Measurements from ENCODE around the gene SPATA31C2. TPM values are rescaled to one million over a fixed set of nuclear protein-coding genes. Genes with fewer than 3 reads are reported as not detected.

The SPATA31C2 gene
- total RNA-seq, 1 experiment from 2014 or later = not detected

DNA sequence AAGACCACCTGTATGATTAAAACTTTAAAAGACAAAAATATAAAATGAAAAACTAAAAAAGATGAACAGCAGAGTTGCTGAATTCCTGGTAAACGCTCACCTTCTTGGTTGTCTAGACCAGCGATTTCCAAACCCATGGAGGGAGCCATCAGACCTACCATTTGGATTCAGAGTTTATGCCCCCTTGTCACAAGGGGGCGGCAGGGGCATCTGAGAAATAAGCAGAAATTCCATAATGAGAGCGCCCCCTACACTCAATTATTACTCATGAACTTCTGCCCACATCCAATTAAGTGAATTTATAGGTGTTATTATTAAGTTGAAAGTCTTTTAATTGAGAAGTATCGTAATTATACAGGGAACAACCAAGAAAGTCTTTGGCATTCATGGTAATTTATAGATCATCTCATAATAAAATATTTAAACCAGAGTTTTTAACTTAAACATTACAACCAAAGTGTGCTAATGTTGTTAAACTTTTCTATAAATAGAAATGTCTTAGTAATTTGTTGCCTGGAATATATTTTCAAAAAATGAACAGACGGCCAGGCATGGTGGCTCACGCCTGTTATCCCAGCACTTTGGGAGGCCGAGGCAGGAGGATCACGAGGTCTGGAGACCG lies 35.2 kb upstream of the SPATA31C2 start (continued):
- TF ChIP-seq TCF7L2 (IDR thresholded peaks at IDR 0.05; ENCODE audit: borderline replicate concordance, extremely low read depth, insufficient read depth, insufficient read length) = no peak
- TF ChIP-seq, protein P1, sequence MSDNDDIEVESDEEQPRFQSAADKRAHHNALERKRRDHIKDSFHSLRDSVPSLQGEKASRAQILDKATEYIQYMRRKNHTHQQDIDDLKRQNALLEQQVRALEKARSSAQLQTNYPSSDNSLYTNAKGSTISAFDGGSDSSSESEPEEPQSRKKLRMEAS (IDR thresholded peaks at IDR 0.05) = no peak

DNA sequence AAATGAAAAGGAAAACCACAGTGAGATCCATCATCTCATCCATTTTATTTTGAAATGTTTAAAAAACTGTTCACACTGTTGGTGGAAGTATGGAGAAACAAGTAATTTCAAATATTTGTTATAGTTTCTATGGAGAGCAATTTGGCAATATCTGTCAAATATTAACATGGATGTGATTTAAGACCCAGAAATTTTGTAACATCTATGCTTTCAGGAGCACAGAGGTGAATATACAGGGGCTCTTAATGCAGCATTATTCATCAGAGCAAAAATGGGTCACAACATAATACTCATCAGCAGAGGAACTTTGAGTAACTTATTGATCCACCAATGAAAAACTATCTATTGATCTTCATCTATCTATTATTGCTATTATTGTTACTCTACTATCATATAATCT lies 31.4 kb upstream of the SPATA31C2 start:
- no peaks in the 10 kb centered on the region for H3K4me1 ChIP-seq (ENCODE audit: control insufficient read depth in 1 of 2, insufficient read depth in 2 of 2, low read length in 2 of 2)
- TF ChIP-seq RAD21 (IDR thresholded peaks at IDR 0.05; ENCODE audit: low read depth) = no peak
- no peaks in the 10 kb centered on the region for H3K9me2 ChIP-seq (ENCODE audit: insufficient read depth)
- no peak overlapping the region for H3K9ac ChIP-seq (ENCODE audit: low read length)
- CTCF ChIA-PET = no interaction called here
- POLR2A ChIA-PET = no interaction called here
- no peak overlapping the region for H3K4me2 ChIP-seq (ENCODE audit: low read length)
- intact Hi-C loops (cut with micrococcal nuclease) = loop anchor here (10.0 kb wide), 1 partner anchor 835 kb away; no protein-coding TSS in a partner anchor
- H3K27ac ChIP-seq (ENCODE audit: low read depth, low read length) = no peak overlapping the region
- no peaks in the 10 kb centered on the region for H3K79me2 ChIP-seq (ENCODE audit: insufficient read depth, low read length)
- H2AFZ ChIP-seq (ENCODE audit: low read depth, low read length, poor library complexity, severe bottlenecking) = no peak overlapping the region
- no TSS peak for BruUV-seq (replicated peaks)
- ATAC-seq (no peak), DNase-seq (ENCODE audit: low read depth, low spot score) (no peak)
- no peaks in the 10 kb centered on the region for H3K36me3 ChIP-seq (ENCODE audit: control insufficient read depth in 1 of 2, insufficient read depth in 2 of 2, low read length in 2 of 2)
- RAD21 ChIA-PET (ENCODE audit: low non-redundant PET in 1 of 2, low total read pairs in 2 of 2, uncharacterized antibody in 2 of 2, unreplicated experiment in 2 of 2) = no interaction called here
- no peak overlapping the region for H3K4me3 ChIP-seq (replicated peaks in 1 of 2; ENCODE audit: low read depth in 1 of 2, low read length in 2 of 2)
- H3K27me3 ChIP-seq (ENCODE audit: insufficient read depth, low read length) = no peaks in the 10 kb centered on the region
- H4K20me1 ChIP-seq (ENCODE audit: insufficient read depth) = no peaks in the 10 kb centered on the region
- H3K9me3 ChIP-seq (ENCODE audit: control insufficient read depth in 1 of 2, insufficient read depth in 1 of 2, low read depth in 1 of 2, low read length in 2 of 2) = no peaks in the 10 kb centered on the region

DNA sequence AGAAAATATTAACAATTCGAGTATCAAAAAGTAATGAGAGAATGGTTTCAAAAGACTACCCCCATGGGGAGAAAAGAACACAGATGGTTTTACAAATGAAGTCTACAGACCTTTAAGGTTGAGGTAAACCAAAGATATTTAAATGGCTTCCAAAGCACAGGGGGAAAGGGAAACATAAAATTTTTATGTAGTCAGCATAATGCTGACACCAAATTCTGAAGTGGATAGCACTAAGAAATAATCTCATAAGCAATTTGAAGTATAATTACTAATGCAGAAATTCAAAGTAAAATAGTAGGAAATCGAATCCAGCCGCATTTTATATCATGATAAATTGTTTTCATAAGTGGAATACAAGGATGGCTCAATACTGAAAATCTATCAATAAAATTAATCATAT lies 30.3 kb upstream of the SPATA31C2 start:
- CTCF ChIA-PET = no interaction called here
- POLR2A ChIA-PET = no interaction called here
- TF ChIP-seq, protein P2, sequence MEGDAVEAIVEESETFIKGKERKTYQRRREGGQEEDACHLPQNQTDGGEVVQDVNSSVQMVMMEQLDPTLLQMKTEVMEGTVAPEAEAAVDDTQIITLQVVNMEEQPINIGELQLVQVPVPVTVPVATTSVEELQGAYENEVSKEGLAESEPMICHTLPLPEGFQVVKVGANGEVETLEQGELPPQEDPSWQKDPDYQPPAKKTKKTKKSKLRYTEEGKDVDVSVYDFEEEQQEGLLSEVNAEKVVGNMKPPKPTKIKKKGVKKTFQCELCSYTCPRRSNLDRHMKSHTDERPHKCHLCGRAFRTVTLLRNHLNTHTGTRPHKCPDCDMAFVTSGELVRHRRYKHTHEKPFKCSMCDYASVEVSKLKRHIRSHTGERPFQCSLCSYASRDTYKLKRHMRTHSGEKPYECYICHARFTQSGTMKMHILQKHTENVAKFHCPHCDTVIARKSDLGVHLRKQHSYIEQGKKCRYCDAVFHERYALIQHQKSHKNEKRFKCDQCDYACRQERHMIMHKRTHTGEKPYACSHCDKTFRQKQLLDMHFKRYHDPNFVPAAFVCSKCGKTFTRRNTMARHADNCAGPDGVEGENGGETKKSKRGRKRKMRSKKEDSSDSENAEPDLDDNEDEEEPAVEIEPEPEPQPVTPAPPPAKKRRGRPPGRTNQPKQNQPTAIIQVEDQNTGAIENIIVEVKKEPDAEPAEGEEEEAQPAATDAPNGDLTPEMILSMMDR (IDR thresholded peaks at IDR 0.05 in 2 of 3, conservative IDR thresholded peaks at IDR 0.05 in 1 of 3; ENCODE audit: borderline replicate concordance in 1 of 3, insufficient read depth in 1 of 3, low read depth in 2 of 3, low read length in 2 of 3) = no peak
- TF ChIP-seq POLR2AphosphoS5 (IDR thresholded peaks at IDR 0.05; ENCODE audit: low read depth, low read length) = no peak
- TF ChIP-seq JUND (IDR thresholded peaks at IDR 0.05) = no peak
- no peak for TF ChIP-seq CEBPB (IDR thresholded peaks at IDR 0.05; ENCODE audit: low read depth)
- TF ChIP-seq, protein P3, sequence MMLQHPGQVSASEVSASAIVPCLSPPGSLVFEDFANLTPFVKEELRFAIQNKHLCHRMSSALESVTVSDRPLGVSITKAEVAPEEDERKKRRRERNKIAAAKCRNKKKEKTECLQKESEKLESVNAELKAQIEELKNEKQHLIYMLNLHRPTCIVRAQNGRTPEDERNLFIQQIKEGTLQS (IDR thresholded peaks at IDR 0.05) = no peak
- no peak for TF ChIP-seq CBX3 (IDR thresholded peaks at IDR 0.05; ENCODE audit: low read depth)
- no peak for TF ChIP-seq EZH2phosphoT487 (IDR thresholded peaks at IDR 0.05; ENCODE audit: borderline replicate concordance)
- TF ChIP-seq, protein P4, sequence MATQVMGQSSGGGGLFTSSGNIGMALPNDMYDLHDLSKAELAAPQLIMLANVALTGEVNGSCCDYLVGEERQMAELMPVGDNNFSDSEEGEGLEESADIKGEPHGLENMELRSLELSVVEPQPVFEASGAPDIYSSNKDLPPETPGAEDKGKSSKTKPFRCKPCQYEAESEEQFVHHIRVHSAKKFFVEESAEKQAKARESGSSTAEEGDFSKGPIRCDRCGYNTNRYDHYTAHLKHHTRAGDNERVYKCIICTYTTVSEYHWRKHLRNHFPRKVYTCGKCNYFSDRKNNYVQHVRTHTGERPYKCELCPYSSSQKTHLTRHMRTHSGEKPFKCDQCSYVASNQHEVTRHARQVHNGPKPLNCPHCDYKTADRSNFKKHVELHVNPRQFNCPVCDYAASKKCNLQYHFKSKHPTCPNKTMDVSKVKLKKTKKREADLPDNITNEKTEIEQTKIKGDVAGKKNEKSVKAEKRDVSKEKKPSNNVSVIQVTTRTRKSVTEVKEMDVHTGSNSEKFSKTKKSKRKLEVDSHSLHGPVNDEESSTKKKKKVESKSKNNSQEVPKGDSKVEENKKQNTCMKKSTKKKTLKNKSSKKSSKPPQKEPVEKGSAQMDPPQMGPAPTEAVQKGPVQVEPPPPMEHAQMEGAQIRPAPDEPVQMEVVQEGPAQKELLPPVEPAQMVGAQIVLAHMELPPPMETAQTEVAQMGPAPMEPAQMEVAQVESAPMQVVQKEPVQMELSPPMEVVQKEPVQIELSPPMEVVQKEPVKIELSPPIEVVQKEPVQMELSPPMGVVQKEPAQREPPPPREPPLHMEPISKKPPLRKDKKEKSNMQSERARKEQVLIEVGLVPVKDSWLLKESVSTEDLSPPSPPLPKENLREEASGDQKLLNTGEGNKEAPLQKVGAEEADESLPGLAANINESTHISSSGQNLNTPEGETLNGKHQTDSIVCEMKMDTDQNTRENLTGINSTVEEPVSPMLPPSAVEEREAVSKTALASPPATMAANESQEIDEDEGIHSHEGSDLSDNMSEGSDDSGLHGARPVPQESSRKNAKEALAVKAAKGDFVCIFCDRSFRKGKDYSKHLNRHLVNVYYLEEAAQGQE (IDR thresholded peaks at IDR 0.05; ENCODE audit: low read depth) = no peak

More for the DNA sequence above, 30.3 kb upstream of the SPATA31C2 start:
- Histone ChIP-seq H3K27ac (ENCODE audit: low read depth, low read length) (no peak overlapping the region), H3K9me2 (ENCODE audit: insufficient read depth) (no peaks in the 10 kb centered on the region), H3K4me1 (ENCODE audit: control insufficient read depth in 1 of 2, insufficient read depth in 2 of 2, low read length in 2 of 2) (no peaks in the 10 kb centered on the region), H2AFZ (ENCODE audit: low read depth, low read length, poor library complexity, severe bottlenecking) (no peak overlapping the region), H3K27me3 (ENCODE audit: insufficient read depth, low read length) (no peaks in the 10 kb centered on the region), H3K36me3 (ENCODE audit: control insufficient read depth in 1 of 2, insufficient read depth in 2 of 2, low read length in 2 of 2) (no peaks in the 10 kb centered on the region), H3K9me3 (ENCODE audit: control insufficient read depth in 1 of 2, insufficient read depth in 1 of 2, low read depth in 1 of 2, low read length in 2 of 2) (no peaks in the 10 kb centered on the region), H3K4me3 (replicated peaks in 1 of 2; ENCODE audit: low read depth in 1 of 2, low read length in 2 of 2) (no peak overlapping the region), H3K9ac (ENCODE audit: low read length) (no peak overlapping the region), H4K20me1 (ENCODE audit: insufficient read depth) (no peaks in the 10 kb centered on the region), H3K79me2 (ENCODE audit: insufficient read depth, low read length) (no peaks in the 10 kb centered on the region), H3K4me2 (ENCODE audit: low read length) (no peak overlapping the region)
- ATAC-seq (no peak), DNase-seq (ENCODE audit: low read depth, low spot score) (no peak)
- intact Hi-C loops (cut with micrococcal nuclease) = no loop called here
- BruUV-seq (replicated peaks) = no TSS peak
- RAD21 ChIA-PET (ENCODE audit: low non-redundant PET in 1 of 2, low total read pairs in 2 of 2, uncharacterized antibody in 2 of 2, unreplicated experiment in 2 of 2) = no interaction called here
